GM10248 (cell line): Measurements from ENCODE around the gene POLK.
"Not testable (repeated sequence)": the region's sequence is repeated elsewhere in the genome, so short reads cannot be mapped to it uniquely, and the experiment has no call there.

Source experiments
- CTCF ChIA-PET: fragments of 300-600 bp; sonication (Branson Sonifier 250); formaldehyde crosslinking; extraction: SDS; loops from one replicate; lab custom pipeline; 2021; ENCODE audit warnings: antibody characterized with exemption; lab: Yijun Ruan, JAX
- POLR2A ChIA-PET: fragments of 350-650 bp; sonication (Branson Sonifier 250); formaldehyde crosslinking; extraction: SDS; loops from one replicate; lab custom pipeline; 2020; ENCODE audit warnings: antibody characterized with exemption; lab: Yijun Ruan, JAX
- DNase-seq: peaks from one replicate; pipeline ENCODE4 v3.0.0; 2012; ENCODE audit errors: extremely low spot score
- CTCF ChIP-seq: IDR thresholded peaks from 2 replicates; pipeline ENCODE4 v1.5.1; 2012; ENCODE audit warnings: mild to moderate bottlenecking, low read depth; ENCODE audit errors: extremely low read depth, missing control alignments, control extremely low read depth

POLK gene

GRCh38 chr5:75484605-75485004, 27.1 kb upstream of the POLK start:
- no peak for TF ChIP-seq CTCF

GRCh38 chr5:75489847-75490246, 21.8 kb upstream of the POLK start:
- DNase-seq, CTCF ChIA-PET, POLR2A ChIA-PET: not testable (repeated sequence)

More at GRCh38 chr5:75484605-75485004, 27.1 kb upstream of the POLK start:
- CTCF ChIA-PET: no interaction called here
- no peak for DNase-seq
- POLR2A ChIA-PET: no interaction called here

GRCh38 chr5:75491621-75492020, 20.1 kb upstream of the POLK start:
- ChIA-PET POLR2A (no interaction called here), CTCF (interaction anchor here (1.2 kb wide), 1 partner anchor 21 kb away, joined by 3 read pairs; no protein-coding TSS in a partner anchor)
- no peak for TF ChIP-seq CTCF
- DNase-seq: no peak

GRCh38 chr5:75496026-75496425, 15.7 kb upstream of the POLK start:
- CTCF ChIA-PET: interaction anchor here (1.4 kb wide), 1 partner anchor 12 kb away, joined by 4 read pairs; no protein-coding TSS in a partner anchor
- TF ChIP-seq CTCF: no peak
- no peak for DNase-seq
- POLR2A ChIA-PET: no interaction called here

DNA sequence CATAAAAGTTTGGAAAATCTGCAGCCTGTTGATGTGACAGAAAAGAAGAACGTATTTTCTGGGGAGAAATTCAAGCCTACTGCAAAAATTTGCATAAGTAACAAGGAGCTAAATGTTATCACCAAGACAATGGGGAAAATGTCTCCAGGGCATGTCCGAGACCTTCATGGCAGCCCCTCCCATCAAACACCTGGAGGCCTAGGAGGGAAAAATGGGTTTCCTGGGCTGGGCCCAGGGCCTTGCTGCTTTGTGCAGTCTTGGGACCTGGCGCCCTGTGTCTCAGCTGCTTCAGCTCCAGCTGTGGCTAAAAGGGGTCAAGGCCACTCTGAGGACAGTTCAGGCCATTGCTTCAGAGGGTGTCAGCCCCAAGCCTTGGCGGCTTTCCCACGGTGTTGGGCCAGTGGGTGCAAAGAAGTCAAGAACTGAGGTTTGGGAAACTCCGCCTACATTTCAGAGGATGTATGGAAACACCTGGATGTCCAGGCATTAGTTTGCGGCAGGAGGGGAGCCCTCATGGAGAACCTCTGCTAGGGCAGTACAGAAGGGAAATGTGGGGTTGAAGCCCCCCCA, 13.4 kb upstream of the POLK start:
- DNase-seq: no peak
- no peak for TF ChIP-seq CTCF
- ChIA-PET POLR2A (no interaction called here), CTCF (interaction anchor here (3.0 kb wide), 1 partner anchor 10 kb away, joined by 11 read pairs; no protein-coding TSS in a partner anchor)

DNA sequence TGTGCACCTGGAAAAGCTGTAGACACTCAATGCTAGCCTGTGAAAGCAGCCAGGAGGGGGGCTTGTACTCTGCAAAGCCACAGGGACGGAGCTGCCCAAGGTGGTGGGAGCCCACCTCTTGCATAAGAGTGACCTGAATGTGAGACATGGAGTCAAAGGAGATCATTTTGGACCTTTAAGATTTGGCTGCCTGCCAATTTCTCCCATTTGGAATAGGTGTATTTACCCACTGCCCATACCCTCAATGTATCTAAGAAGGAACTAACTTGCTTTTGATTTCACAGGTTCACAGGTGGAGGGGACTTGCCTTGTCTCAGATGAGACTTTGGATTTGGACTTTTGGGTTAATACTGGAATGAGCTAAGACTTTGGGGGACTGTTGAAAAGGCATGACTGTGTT, 12.8 kb upstream of the POLK start:
- DNase-seq, POLR2A ChIA-PET: not testable (repeated sequence)
- CTCF ChIA-PET: interaction anchor here (3.0 kb wide), 1 partner anchor 10 kb away, joined by 11 read pairs; no protein-coding TSS in a partner anchor

DNA sequence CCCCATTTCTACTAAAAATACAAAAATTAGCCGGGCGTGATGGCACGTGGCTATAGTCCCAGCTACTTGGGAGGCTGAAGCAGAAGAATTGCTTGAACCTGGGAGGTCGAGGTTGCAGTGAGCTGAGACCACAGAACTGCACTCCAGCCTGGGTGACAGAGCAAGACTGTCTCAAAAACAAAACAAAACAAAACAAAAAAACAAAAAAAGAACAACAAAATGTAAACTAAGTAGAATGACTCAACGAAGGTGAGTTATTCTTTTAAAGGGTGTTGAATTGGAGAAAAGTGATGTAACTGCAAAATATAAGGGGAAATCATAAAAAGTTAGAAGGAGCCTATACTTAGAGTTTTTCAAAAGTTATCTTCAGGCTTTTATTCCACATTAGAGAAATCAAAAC, 6.6 kb upstream of the POLK start:
- DNase-seq, CTCF ChIA-PET: not testable (repeated sequence)
- POLR2A ChIA-PET: interaction anchor here (0.6 kb wide), 1 partner anchor 180 kb away, joined by 3 read pairs; no protein-coding TSS in a partner anchor

- no peak for TF ChIP-seq CTCF
- no peak for DNase-seq
- ChIA-PET POLR2A (no interaction called here), CTCF (interaction anchor here (1.1 to 2.6 kb wide), 3 partner anchors 10 to 67 kb away, joined by 3 to 11 read pairs (median 4); no protein-coding TSS in a partner anchor)
These were observed 3.9 kb upstream of the POLK start for GRCh38 chr5:75507841-75508240.
